ENCODE results near the gene AASDHPPT. TPM values are rescaled to one million over a fixed set of nuclear protein-coding genes. Genes with fewer than 3 reads are reported as not detected.

The AASDHPPT gene
- total RNA-seq = 10 to 100 TPM; 14.0 to 20.5 (median 15.6) TPM
- long read RNA-seq, donor 1, transcript AASDHPPT-201 (6 exons, 2,955 nt) = major isoform, 59 of 60 reads
- long read RNA-seq, donor 1, partial matches to known transcripts = 1 of 60 reads
- long read RNA-seq, donor 1, other reads (novel, unspliced or antisense) = 0 of 60 reads
- long read RNA-seq, donor 2, transcript AASDHPPT-201 (6 exons, 2,955 nt) = major isoform, 16 of 20 reads
- long read RNA-seq, donor 2, partial matches to known transcripts = 0 of 20 reads
- long read RNA-seq, donor 2, other reads (novel, unspliced or antisense) = 4 of 20 reads

GRCh38 chr11:106077609-106078455 is at the start of gene AASDHPPT:
TSS of gene AASDHPPT (plus strand) at chr11:106077662. CDS start at chr11:106077711, 49 bp downstream.
- TF ChIP-seq CTCF (IDR thresholded peaks at IDR 0.05) = no peak

GRCh38 chr11:106030609-106031008 is 46.9 kb upstream of the AASDHPPT start:
- no peaks in the 10 kb centered on the region for H3K4me1 ChIP-seq (ENCODE audit: low read depth)
- no peak overlapping the region for H3K4me3 ChIP-seq
- H3K9me3 ChIP-seq = no peaks in the 10 kb centered on the region
- ATAC-seq = no peak
- intact Hi-C loops (cut with DNase I, micrococcal nuclease) = no loop called here
- DNase-seq = no peak
- no peaks in the 10 kb centered on the region for H3K36me3 ChIP-seq (ENCODE audit: low read depth)
- TF ChIP-seq CTCF (IDR thresholded peaks at IDR 0.05) = no peak

More at GRCh38 chr11:106077609-106078455, at the start of gene AASDHPPT:
- intact Hi-C loops (cut with DNase I, micrococcal nuclease) = loop anchor here in 1 of 2 donors (10.0 kb wide), 1 partner anchor 53 kb away; the partner anchor contains the start of gene MSANTD4
- ATAC-seq (peak; percentile 39), DNase-seq (peak in 1 of 3 donors; percentile 40)
- Histone ChIP-seq H3K4me1 (ENCODE audit: low read depth) (peaks cover 27% of the 10 kb centered on the region), H3K4me3 (peak within 1 kb of the TSS; percentile 71), H3K36me3 (ENCODE audit: low read depth) (no peaks in the 10 kb centered on the region), H3K9me3 (no peaks in the 10 kb centered on the region)

- no peaks in the 10 kb centered on the region for H3K4me1 ChIP-seq (ENCODE audit: low read depth)
- no peaks in the 10 kb centered on the region for H3K36me3 ChIP-seq (ENCODE audit: low read depth)
- TF ChIP-seq CTCF (IDR thresholded peaks at IDR 0.05) = no peak
- no peaks in the 10 kb centered on the region for H3K9me3 ChIP-seq
- no peak for ATAC-seq
- no peak overlapping the region for H3K4me3 ChIP-seq
- DNase-seq = no peak
- intact Hi-C loops (cut with DNase I, micrococcal nuclease) = no loop called here
These were observed 46.2 kb upstream of the AASDHPPT start for GRCh38 chr11:106031202-106031810.

- H3K4me3 ChIP-seq = no peak overlapping the region
- TF ChIP-seq CTCF (IDR thresholded peaks at IDR 0.05) = no peak
- H3K4me1 ChIP-seq (ENCODE audit: low read depth) = no peaks in the 10 kb centered on the region
- ATAC-seq (no peak), DNase-seq (no peak)
- H3K36me3 ChIP-seq (ENCODE audit: low read depth) = no peaks in the 10 kb centered on the region
- no peaks in the 10 kb centered on the region for H3K9me3 ChIP-seq
- intact Hi-C loops (cut with DNase I, micrococcal nuclease) = no loop called here
These were observed 45.5 kb upstream of the AASDHPPT start for GRCh38 chr11:106031936-106032335.

- no peaks in the 10 kb centered on the region for H3K4me1 ChIP-seq (ENCODE audit: low read depth)
- intact Hi-C loops (cut with DNase I, micrococcal nuclease) = no loop called here
- no peak overlapping the region for H3K4me3 ChIP-seq
- H3K9me3 ChIP-seq = no peaks in the 10 kb centered on the region
- no peaks in the 10 kb centered on the region for H3K36me3 ChIP-seq (ENCODE audit: low read depth)
- no peak for ATAC-seq
- DNase-seq = no peak
- TF ChIP-seq CTCF (IDR thresholded peaks at IDR 0.05) = no peak
These were observed 44.6 kb upstream of the AASDHPPT start for GRCh38 chr11:106032861-106033260.
